ENCODE measurements around the gene TMEM240.
"Not testable (repeated sequence)": the region's sequence is repeated elsewhere in the genome, so short reads cannot be mapped to it uniquely, and the experiment has no call there.

The TMEM240 gene

GRCh38 chr1:1534401-1535154, 5.8 kb downstream of the TMEM240 start:
- Histone ChIP-seq H3K36me3 (ENCODE audit: control insufficient read depth, low read length) (peaks cover 18% of the 10 kb centered on the region), H3K4me2 (ENCODE audit: low read length) (no peak overlapping the region), H3K27ac (ENCODE audit: low read depth, low read length) (no peak overlapping the region), H3K9me3 (ENCODE audit: control insufficient read depth, insufficient read depth, low read length) (peaks cover 5% of the 10 kb centered on the region; the same call in 1 of the 2 replicates), H3K4me3 (ENCODE audit: low read length) (no peak overlapping the region), H3K79me2 (ENCODE audit: control insufficient read depth, low read length) (no peaks in the 10 kb centered on the region), H3F3A (ENCODE audit: control insufficient read depth, insufficient read depth) (0 out of 2 replicates have a peak, but pooled peaks cover 4% of the 10 kb centered on the region), H3K9me2 (replicated peaks; ENCODE audit: control insufficient read depth, low read length) (no peaks in the 10 kb centered on the region), H3K27me3 (ENCODE audit: control insufficient read depth, low read length) (no peaks in the 10 kb centered on the region), H4K20me1 (ENCODE audit: control insufficient read depth, insufficient read depth, low read depth, low read length) (no peaks in the 10 kb centered on the region), H3K4me1 (ENCODE audit: control insufficient read depth, low read length) (no peaks in the 10 kb centered on the region)
- TF ChIP-seq, protein P1, sequence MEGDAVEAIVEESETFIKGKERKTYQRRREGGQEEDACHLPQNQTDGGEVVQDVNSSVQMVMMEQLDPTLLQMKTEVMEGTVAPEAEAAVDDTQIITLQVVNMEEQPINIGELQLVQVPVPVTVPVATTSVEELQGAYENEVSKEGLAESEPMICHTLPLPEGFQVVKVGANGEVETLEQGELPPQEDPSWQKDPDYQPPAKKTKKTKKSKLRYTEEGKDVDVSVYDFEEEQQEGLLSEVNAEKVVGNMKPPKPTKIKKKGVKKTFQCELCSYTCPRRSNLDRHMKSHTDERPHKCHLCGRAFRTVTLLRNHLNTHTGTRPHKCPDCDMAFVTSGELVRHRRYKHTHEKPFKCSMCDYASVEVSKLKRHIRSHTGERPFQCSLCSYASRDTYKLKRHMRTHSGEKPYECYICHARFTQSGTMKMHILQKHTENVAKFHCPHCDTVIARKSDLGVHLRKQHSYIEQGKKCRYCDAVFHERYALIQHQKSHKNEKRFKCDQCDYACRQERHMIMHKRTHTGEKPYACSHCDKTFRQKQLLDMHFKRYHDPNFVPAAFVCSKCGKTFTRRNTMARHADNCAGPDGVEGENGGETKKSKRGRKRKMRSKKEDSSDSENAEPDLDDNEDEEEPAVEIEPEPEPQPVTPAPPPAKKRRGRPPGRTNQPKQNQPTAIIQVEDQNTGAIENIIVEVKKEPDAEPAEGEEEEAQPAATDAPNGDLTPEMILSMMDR (IDR thresholded peaks at IDR 0.05; ENCODE audit: low read depth, low read length, poor library complexity, severe bottlenecking) = no peak
- no peak for TF ChIP-seq EZH2phosphoT487 (IDR thresholded peaks at IDR 0.05; ENCODE audit: borderline replicate concordance, low read length)

GRCh38 chr1:1533894-1534291, 6.5 kb downstream of the TMEM240 start:
- H3F3A ChIP-seq (ENCODE audit: control insufficient read depth, insufficient read depth); H3K27me3 ChIP-seq (ENCODE audit: control insufficient read depth, low read length); H3K79me2 ChIP-seq (ENCODE audit: control insufficient read depth, low read length); H3K27ac ChIP-seq (ENCODE audit: low read depth, low read length); H3K4me2 ChIP-seq (ENCODE audit: low read length); H3K4me3 ChIP-seq (ENCODE audit: low read length); H3K4me1 ChIP-seq (ENCODE audit: control insufficient read depth, low read length); H3K9me3 ChIP-seq (ENCODE audit: control insufficient read depth, insufficient read depth, low read length); H3K9me2 ChIP-seq (replicated peaks; ENCODE audit: control insufficient read depth, low read length); H4K20me1 ChIP-seq (ENCODE audit: control insufficient read depth, insufficient read depth, low read depth, low read length): not testable (repeated sequence)
- peaks cover 25% of the 10 kb centered on the region for H3K36me3 ChIP-seq (ENCODE audit: control insufficient read depth, low read length)

DNA sequence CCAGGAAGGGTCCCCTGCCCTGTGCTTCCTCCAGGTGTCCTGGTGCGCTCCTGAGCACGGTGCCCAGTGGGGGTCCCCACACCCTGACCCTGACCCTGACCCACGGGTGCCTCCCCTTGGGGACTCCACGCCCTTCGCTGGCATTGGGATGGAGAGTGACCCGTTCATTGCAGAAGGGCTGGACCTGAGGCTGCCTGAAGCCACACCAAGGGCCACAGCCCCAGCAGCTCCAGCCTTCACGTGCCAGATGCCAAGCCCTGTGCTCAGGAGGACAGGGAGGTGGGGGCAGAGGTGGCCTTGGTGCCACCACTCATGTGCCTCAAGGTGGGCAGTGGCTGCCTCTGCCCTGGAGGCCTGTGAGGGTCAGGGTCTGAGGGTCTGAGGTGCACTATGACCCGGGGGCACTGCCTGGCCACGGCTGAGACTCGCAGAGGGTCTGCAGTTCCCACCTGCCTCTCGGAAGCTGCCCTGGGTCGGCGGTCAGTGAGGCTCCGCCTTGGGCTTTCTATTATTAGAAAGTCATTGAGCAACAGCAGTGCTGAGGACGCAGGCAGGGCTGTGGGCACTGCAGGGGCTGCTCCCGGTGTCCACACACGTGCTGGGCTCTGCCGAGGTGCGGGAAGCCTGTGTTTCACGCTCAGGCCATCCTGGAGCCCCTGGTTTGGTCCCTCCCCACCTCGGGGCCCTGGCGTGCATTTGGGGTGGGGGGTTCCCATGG, 7.1 kb downstream of the TMEM240 start:
- H4K20me1 ChIP-seq (ENCODE audit: control insufficient read depth, insufficient read depth, low read depth, low read length); H3K79me2 ChIP-seq (ENCODE audit: control insufficient read depth, low read length): not testable (repeated sequence)
- peaks cover 31% of the 10 kb centered on the region for H3K36me3 ChIP-seq (ENCODE audit: control insufficient read depth, low read length)

DNA sequence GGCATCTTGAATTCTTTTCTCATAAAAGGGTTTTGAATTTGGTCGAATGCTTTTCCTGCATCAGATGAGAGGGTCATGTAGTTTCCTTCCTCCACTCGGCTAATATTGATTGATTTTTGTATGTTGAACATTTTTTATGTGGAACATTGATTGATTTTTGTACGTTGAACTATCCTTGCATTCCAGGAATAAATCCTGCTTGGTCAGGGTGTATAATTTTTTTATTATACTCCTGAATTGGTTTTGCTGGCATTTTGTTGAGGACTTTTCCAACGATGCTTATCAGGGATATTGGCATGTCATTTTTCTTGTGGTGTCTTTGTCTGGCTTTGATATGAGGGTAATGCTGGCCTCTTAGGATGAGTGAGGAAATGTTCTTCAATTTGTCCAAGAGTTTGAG, 8.5 kb downstream of the TMEM240 start:
- no peaks in the 10 kb centered on the region for H3K4me1 ChIP-seq (ENCODE audit: control insufficient read depth, low read length)
- no peak overlapping the region for H3K27ac ChIP-seq (ENCODE audit: low read depth, low read length)
- H3K4me2 ChIP-seq (ENCODE audit: low read length) = no peak overlapping the region
- H3K9me3 ChIP-seq (ENCODE audit: control insufficient read depth, insufficient read depth, low read length) = peaks cover 8% of the 10 kb centered on the region; the same call in 1 of the 2 replicates
- no peak overlapping the region for H3K4me3 ChIP-seq (ENCODE audit: low read length)
- H3K36me3 ChIP-seq (ENCODE audit: control insufficient read depth, low read length) = peaks cover 43% of the 10 kb centered on the region
- H4K20me1 ChIP-seq (ENCODE audit: control insufficient read depth, insufficient read depth, low read depth, low read length) = no peaks in the 10 kb centered on the region
- no peaks in the 10 kb centered on the region for H3K27me3 ChIP-seq (ENCODE audit: control insufficient read depth, low read length)
- TF ChIP-seq, protein P1 (IDR thresholded peaks at IDR 0.05; ENCODE audit: low read depth, low read length, poor library complexity, severe bottlenecking) = no peak
- TF ChIP-seq EZH2phosphoT487 (IDR thresholded peaks at IDR 0.05; ENCODE audit: borderline replicate concordance, low read length) = no peak
- H3K79me2 ChIP-seq (ENCODE audit: control insufficient read depth, low read length) = no peaks in the 10 kb centered on the region
- H3K9me2 ChIP-seq (replicated peaks; ENCODE audit: control insufficient read depth, low read length) = no peaks in the 10 kb centered on the region
- H3F3A ChIP-seq (ENCODE audit: control insufficient read depth, insufficient read depth) = 0 out of 2 replicates have a peak, but pooled peaks cover 4% of the 10 kb centered on the region

More for the DNA sequence above, 7.1 kb downstream of the TMEM240 start:
- not testable (repeated sequence) for H3K27ac ChIP-seq (ENCODE audit: low read depth, low read length); H3K4me2 ChIP-seq (ENCODE audit: low read length); H3K4me3 ChIP-seq (ENCODE audit: low read length); H3F3A ChIP-seq (ENCODE audit: control insufficient read depth, insufficient read depth); H3K27me3 ChIP-seq (ENCODE audit: control insufficient read depth, low read length); H3K9me2 ChIP-seq (replicated peaks; ENCODE audit: control insufficient read depth, low read length); H3K9me3 ChIP-seq (ENCODE audit: control insufficient read depth, insufficient read depth, low read length); H3K4me1 ChIP-seq (ENCODE audit: control insufficient read depth, low read length)

All from DOHH2 (cell line).